ENCODE data around the gene SUOX.
"Not testable (repeated sequence)": the region's sequence is repeated elsewhere in the genome, so short reads cannot be mapped to it uniquely, and the experiment has no call there.

Gene SUOX

DNA sequence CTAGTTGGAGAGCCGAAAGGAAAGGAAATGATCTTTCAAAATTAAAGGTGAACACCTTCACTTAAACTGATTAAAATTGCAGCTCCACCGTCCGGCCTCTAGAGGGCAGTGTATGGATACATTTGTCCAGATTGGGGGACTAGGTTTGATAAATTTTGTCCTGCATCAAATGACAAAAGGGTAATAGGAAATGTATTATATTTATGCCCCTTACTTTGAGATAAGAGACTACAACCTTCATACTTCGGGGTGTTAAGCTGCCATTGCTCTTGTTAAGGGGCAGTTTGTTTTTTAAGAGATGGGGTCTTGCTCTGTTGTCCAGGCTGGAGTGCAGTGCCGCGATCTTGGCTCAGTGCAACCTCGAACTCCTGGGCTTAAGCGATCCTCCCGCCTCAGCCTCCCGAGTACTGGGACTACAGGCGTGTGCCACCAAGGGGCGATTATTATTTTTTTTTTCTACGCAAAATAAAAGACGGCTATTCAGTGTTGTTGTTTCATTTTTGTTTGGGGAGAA is 818 bp upstream of the SUOX start:
- peak overlapping the region; percentile 59 to 83 for H3K4me3 ChIP-seq (replicated peaks in 1 of 2; ENCODE audit: low read depth in 2 of 2, low read length in 2 of 2)
- DNase-seq (ENCODE audit: low read depth in 2 of 2): peak; percentile 77 to 78
- TF ChIP-seq, protein P1, sequence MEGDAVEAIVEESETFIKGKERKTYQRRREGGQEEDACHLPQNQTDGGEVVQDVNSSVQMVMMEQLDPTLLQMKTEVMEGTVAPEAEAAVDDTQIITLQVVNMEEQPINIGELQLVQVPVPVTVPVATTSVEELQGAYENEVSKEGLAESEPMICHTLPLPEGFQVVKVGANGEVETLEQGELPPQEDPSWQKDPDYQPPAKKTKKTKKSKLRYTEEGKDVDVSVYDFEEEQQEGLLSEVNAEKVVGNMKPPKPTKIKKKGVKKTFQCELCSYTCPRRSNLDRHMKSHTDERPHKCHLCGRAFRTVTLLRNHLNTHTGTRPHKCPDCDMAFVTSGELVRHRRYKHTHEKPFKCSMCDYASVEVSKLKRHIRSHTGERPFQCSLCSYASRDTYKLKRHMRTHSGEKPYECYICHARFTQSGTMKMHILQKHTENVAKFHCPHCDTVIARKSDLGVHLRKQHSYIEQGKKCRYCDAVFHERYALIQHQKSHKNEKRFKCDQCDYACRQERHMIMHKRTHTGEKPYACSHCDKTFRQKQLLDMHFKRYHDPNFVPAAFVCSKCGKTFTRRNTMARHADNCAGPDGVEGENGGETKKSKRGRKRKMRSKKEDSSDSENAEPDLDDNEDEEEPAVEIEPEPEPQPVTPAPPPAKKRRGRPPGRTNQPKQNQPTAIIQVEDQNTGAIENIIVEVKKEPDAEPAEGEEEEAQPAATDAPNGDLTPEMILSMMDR (IDR thresholded peaks at IDR 0.05; ENCODE audit: low read depth, low read length): peak; percentile 72

DNA sequence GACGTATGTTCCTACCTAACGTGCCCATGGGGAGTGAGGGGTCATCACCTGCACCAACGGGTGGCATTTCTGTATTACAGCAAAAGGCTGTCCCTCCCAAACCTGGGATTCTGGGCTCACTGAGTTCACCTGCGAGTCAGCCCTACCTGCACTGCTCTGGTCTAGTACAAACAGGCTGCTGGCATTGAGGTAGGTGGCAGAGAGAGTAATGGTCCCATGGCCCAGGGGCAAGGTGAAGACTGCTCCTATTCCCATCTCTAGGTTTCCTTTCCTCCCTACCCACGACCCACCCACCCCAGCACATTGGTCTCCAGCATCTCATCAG is 421 bp downstream of the SUOX start:
- TF ChIP-seq, protein P1 (IDR thresholded peaks at IDR 0.05; ENCODE audit: low read depth, low read length): no peak
- peak overlapping the region; percentile 59 to 83 for H3K4me3 ChIP-seq (replicated peaks in 1 of 2; ENCODE audit: low read depth in 2 of 2, low read length in 2 of 2)
- DNase-seq (ENCODE audit: low read depth in 2 of 2): no peak

DNA sequence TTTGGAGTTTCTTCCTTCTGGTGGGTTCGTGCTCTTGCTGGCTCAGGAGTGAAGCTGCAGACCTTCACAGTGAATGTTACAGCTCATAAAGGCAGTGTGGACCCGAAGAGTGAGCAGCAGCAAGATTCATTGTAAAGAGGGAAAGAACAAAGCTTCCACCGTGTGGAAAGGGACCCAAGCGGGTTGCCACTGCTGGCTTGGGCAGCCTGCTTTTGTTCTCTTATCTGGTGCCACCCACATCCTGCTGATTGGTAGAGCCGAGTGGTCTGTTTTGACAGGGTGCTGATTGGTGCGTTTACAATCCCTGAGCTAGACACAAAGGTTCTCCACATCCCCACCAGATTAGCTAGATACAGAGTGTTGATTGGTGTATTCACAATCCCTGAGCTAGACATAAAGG is 2.4 kb downstream of the SUOX start:
- H3K4me3 ChIP-seq (replicated peaks in 1 of 2; ENCODE audit: low read depth in 2 of 2, low read length in 2 of 2); DNase-seq (ENCODE audit: low read depth in 2 of 2): not testable (repeated sequence)

DNA sequence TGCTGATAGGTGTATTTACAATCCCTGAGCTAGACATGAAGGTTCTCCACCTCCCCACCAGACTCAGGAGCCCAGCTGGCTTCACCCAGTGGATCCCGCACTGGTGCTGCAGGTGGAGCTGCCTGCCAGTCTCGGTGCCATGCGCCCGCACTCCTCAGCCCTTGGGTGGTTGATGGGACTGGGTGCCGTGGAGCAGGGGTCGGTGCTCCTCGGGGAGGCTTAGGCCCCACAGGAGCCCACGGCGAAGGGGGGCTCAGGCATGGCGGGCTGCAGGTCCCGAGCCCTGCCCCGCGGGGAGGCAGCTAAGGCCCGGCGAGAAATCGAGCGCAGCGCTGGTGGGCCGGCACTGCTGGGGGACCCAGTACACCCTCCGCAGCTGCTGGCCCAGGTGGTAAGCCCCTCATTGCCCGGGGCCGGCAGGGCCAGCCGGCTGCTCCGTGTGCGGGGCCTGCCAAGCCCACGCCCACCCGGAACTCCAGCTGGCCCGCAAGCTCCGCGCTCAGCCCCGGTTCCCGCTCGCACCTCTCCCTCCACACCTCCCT is 3.0 kb downstream of the SUOX start:
- H3K4me3 ChIP-seq (replicated peaks in 1 of 2; ENCODE audit: low read depth in 2 of 2, low read length in 2 of 2); DNase-seq (ENCODE audit: low read depth in 2 of 2): not testable (repeated sequence)

DNA sequence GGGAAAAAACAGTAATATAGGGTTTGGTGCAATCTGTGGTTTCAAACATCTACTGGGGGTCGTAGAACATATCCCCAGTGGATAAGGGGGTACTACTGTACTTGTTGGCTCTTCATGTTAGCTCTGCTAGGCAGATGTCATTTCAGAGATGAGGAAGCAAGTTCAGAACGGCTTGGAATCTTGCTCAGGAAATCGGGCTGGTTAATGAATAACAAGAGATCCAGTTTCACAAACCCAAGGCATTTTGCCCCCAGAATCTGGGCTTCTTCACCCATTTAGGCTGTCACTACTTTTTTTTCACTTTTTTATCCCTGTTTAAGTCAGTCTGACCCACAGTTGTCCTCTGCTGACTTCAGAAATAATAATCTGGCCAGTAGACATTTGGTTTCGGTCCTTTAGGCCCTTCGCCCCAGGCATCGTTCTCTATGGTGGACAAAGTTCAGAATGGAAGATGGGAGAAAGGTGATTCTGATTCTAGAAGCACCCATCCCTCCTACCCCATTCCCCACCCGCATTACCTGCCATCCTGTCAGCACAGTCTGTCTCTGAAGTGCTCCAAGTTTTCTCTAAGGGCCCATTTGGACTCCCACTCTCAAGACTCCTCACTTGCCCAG is 4.5 kb downstream of the SUOX start:
- no peak for DNase-seq (ENCODE audit: low read depth in 2 of 2)
- no peak overlapping the region for H3K4me3 ChIP-seq (replicated peaks in 1 of 2; ENCODE audit: low read depth in 2 of 2, low read length in 2 of 2)
- TF ChIP-seq, protein P1 (IDR thresholded peaks at IDR 0.05; ENCODE audit: low read depth, low read length): no peak

DNA sequence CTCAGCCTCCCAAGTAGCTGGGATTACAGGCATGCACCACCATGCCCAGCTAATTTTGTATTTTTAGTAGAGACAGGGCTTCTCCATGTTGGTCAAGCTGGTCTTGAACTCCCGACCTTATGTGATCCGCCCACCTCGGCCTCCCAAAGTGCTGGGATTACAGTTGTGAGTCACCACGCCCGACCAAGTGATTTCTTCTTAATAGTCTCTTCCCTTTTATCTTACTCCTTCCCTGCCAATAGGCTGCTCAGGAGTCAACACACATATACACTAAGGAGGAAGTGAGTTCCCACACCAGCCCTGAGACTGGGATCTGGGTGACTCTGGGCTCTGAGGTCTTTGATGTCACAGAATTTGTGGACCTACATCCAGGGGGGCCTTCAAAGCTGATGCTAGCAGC is 6.3 kb downstream of the SUOX start:
- not testable (repeated sequence) for DNase-seq (ENCODE audit: low read depth in 2 of 2); H3K4me3 ChIP-seq (replicated peaks in 1 of 2; ENCODE audit: low read depth in 2 of 2, low read length in 2 of 2)

DNA sequence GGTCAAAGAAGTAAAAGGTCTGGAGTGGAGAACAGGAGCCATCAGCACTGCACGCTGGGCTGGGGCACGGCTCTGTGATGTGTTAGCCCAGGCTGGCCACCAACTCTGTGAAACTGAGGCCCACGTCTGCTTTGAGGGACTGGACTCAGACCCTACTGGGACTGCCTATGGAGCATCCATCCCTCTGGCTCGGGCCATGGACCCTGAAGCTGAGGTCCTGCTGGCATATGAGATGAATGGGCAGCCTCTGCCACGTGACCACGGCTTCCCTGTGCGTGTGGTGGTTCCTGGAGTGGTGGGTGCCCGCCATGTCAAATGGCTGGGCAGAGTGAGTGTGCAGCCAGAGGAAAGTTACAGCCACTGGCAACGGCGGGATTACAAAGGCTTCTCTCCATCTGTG is 7.1 kb downstream of the SUOX start:
- no peak for DNase-seq (ENCODE audit: low read depth in 2 of 2)
- H3K4me3 ChIP-seq (replicated peaks in 1 of 2; ENCODE audit: low read depth in 2 of 2, low read length in 2 of 2): no peak overlapping the region
- TF ChIP-seq, protein P1 (IDR thresholded peaks at IDR 0.05; ENCODE audit: low read depth, low read length): no peak

DNA sequence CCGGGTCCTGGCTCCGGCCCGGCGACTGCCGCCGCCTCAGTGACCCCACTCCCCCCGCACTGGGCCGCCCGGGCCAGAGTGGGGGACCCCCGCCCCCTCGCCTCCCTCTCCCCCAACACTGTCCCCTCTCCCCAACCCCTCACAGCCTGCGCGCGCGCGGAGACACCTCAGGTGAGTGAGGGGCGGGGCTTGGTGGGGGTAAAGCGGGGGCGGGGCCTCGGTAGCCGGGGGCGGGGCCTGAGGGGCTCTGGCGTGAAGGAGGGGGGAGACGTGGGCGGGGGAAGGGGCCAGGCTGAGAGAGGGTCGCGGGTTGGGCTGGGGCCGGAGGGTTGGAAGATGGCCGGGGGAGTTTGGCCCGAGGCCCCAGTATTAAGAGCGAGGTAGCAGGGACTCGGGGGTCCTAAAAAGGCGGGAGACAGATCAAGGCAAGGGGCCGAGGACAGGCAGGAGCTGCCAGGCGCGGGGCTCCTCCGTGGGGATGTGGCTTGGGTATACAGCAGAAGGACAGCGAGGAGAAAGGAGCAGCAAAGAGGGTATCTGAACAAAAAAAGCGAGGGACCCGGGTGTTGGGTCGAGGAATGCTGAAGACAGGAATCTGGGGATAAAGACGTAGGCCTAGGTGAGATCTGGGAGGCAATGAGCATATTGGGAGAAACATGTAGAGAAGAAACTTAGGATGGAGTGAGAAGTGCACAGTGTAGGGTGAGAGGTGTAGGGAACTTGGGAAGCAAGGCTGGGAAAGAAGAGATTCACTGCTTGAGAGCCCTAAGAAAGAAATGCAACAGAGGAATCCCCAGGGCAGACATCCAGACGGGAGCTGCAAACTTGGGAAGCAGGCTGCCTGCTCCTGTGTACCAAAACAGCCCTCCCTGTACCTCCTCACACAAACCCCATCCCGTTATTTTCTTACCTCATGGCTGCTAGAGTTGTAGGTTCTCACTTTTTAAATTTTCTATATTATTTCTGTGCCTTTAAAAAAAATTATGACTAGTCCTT is 10.8 kb downstream of the SUOX start:
- TF ChIP-seq, protein P1 (IDR thresholded peaks at IDR 0.05; ENCODE audit: low read depth, low read length): no peak
- DNase-seq (ENCODE audit: low read depth in 2 of 2): peak in 1 of 2 donors; percentile 12

More for the DNA sequence above, 10.8 kb downstream of the SUOX start:
- peak overlapping the region; percentile 67 for H3K4me3 ChIP-seq (replicated peaks in 1 of 2; ENCODE audit: low read depth in 2 of 2, low read length in 2 of 2)
